WERI-Rb-1 (cell line): ENCODE measurements around the gene SPTBN1.
A peak's percentile ranks its signal among the peaks of the same experiment; 100 is the strongest.

Source experiments
- DNase-seq: peaks from one replicate; pipeline ENCODE4 v3.0.0-alpha.2; 2020
- H3K27ac ChIP-seq: fragments of 250-450 bp; sonication (Bioruptor Pico); 2 replicates; pipeline ENCODE4 v1.5.1; 2020; ENCODE audit warnings: mild to moderate bottlenecking, moderate library complexity
- H3K27me3 ChIP-seq: fragments of 250-450 bp; sonication (Bioruptor Pico); 2 replicates; pipeline ENCODE4 v1.5.1; 2021; ENCODE audit warnings: mild to moderate bottlenecking, low read depth, moderate library complexity; ENCODE audit not compliant: insufficient read depth, severe bottlenecking
- H3K36me3 ChIP-seq: fragments of 250-450 bp; sonication (Bioruptor Pico); 2 replicates; pipeline ENCODE4 v1.5.1; 2020; ENCODE audit warnings: mild to moderate bottlenecking, moderate library complexity
- H3K4me3 ChIP-seq: 2 replicates; pipeline ENCODE4 v1.5.1; 2011; ENCODE audit warnings: low read depth, mild to moderate bottlenecking, control low read depth, low read length
- H3K9me3 ChIP-seq: fragments of 250-450 bp; sonication (Bioruptor Pico); 2 replicates; pipeline ENCODE4 v1.5.1; 2021; ENCODE audit warnings: mild to moderate bottlenecking, moderate library complexity; ENCODE audit not compliant: severe bottlenecking
- CTCF ChIP-seq: IDR thresholded peaks from 2 replicates; pipeline ENCODE4 v1.5.1; 2011; ENCODE audit warnings: low read depth, mild to moderate bottlenecking, control low read depth, inconsistent platforms, low read length

SPTBN1 gene

GRCh38 chr2:54579682-54580620 is 123.8 kb downstream of the SPTBN1 start:
- no peak for DNase-seq
- H3K27ac ChIP-seq, result no peak overlapping the region; the same call in 1 of the 2 replicates
- no peaks in the 10 kb centered on the region for H3K27me3 ChIP-seq
- peaks cover 17% of the 10 kb centered on the region for H3K36me3 ChIP-seq
- H3K9me3 ChIP-seq, result no peaks in the 10 kb centered on the region
- H3K4me3 ChIP-seq, result no peak overlapping the region
- no peak for TF ChIP-seq CTCF

- TF ChIP-seq CTCF, result no peak
Observed at GRCh38 chr2:54581326-54582039, 125.4 kb downstream of the SPTBN1 start.

GRCh38 chr2:54582987-54583386 is 126.9 kb downstream of the SPTBN1 start:
- H3K9me3 ChIP-seq, result no peaks in the 10 kb centered on the region
- peak; percentile 77 for DNase-seq
- no peak for TF ChIP-seq CTCF
- no peaks in the 10 kb centered on the region; the same call in none of the 2 replicates for H3K36me3 ChIP-seq
- peak overlapping the region; percentile 83 for H3K27ac ChIP-seq
- no peak overlapping the region for H3K4me3 ChIP-seq
- H3K27me3 ChIP-seq, result no peaks in the 10 kb centered on the region

More at GRCh38 chr2:54581326-54582039, 125.4 kb downstream of the SPTBN1 start:
- Histone ChIP-seq H3K4me3 (peak overlapping the region; percentile 7; the same call in 1 of the 2 replicates), H3K27me3 (no peaks in the 10 kb centered on the region), H3K9me3 (no peaks in the 10 kb centered on the region), H3K36me3 (peaks cover 8% of the 10 kb centered on the region), H3K27ac (peak overlapping the region; percentile 83)
- no peak for DNase-seq

GRCh38 chr2:54584598-54584997 is 128.5 kb downstream of the SPTBN1 start:
- no peaks in the 10 kb centered on the region for H3K27me3 ChIP-seq
- H3K4me3 ChIP-seq, result no peak overlapping the region
- 0 out of 2 replicates have a peak overlapping the region, but pooled peaks have one; percentile 83 for H3K27ac ChIP-seq
- no peak for DNase-seq
- no peaks in the 10 kb centered on the region; the same call in 1 of the 2 replicates for H3K36me3 ChIP-seq
- TF ChIP-seq CTCF, result no peak
- no peaks in the 10 kb centered on the region for H3K9me3 ChIP-seq

- TF ChIP-seq CTCF, result no peak
- Histone ChIP-seq H3K27ac (no peak overlapping the region), H3K4me3 (no peak overlapping the region), H3K9me3 (no peaks in the 10 kb centered on the region), H3K27me3 (no peaks in the 10 kb centered on the region), H3K36me3 (no peaks in the 10 kb centered on the region; the same call in 1 of the 2 replicates)
- no peak for DNase-seq
Observed at GRCh38 chr2:54585136-54585733, 129.1 kb downstream of the SPTBN1 start.
